ENCODE results near the gene C1orf167.

Gene C1orf167

DNA sequence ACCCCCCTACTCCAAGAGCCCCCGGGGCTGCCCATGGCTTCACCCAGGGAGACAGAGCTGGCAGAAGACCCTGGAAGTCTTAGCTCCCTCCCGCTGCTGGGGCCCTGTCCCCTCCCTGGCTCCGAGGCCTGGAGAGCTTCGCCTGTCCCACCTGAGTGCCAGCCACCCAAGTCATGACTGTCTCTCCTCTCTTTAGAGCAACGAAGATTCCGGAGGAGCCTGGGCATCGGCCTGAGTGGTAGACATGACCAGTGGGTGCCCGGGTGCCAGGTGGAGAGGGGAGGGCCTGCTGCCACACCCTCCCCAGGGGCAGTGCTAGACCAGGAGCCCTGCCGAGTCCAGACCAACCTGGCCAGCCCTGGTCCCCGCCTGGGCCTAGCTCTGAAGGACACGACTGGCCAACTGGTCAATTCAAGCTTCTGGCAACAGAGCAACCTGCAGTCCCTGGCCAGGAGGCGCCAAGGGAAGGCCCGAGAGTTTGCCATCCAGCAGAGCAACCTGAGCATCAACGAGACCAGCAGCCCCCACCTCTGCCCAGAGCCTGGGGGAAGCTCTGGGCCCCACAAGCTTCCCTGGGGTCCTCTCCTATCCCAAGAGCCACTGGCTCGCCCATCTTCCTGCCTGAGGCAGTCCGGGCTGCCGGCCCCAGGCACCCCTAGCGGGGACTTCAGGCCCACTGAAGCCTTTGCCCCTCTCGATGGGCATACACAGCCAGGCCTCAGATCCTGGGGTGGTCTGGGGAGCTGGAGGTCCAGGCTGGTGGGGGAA is 3.9 kb downstream of the C1orf167 start:
- no peak for TF ChIP-seq FOXM1 (IDR thresholded peaks at IDR 0.05; ENCODE audit: borderline replicate concordance, low read depth)
- TF ChIP-seq EP300 (IDR thresholded peaks at IDR 0.05; ENCODE audit: borderline replicate concordance), result no peak
- no peak for TF ChIP-seq CEBPB (IDR thresholded peaks at IDR 0.05)
- TF ChIP-seq, protein P1, sequence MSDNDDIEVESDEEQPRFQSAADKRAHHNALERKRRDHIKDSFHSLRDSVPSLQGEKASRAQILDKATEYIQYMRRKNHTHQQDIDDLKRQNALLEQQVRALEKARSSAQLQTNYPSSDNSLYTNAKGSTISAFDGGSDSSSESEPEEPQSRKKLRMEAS (IDR thresholded peaks at IDR 0.05), result no peak
- no peak for TF ChIP-seq TCF12 (IDR thresholded peaks at IDR 0.05; ENCODE audit: low read depth)
- no peak for TF ChIP-seq USF1 (IDR thresholded peaks at IDR 0.05)
- no peak for TF ChIP-seq TEAD4 (IDR thresholded peaks at IDR 0.05)
- no peak for TF ChIP-seq TAF1 (IDR thresholded peaks at IDR 0.05; ENCODE audit: low read depth)
- no peak for TF ChIP-seq EGR1 (IDR thresholded peaks at IDR 0.05)
- no peak for TF ChIP-seq NFIC (IDR thresholded peaks at IDR 0.05)
- no peak for TF ChIP-seq ZBTB7A (IDR thresholded peaks at IDR 0.05; ENCODE audit: low read depth)
- no peak for TF ChIP-seq REST (IDR thresholded peaks at IDR 0.05; ENCODE audit: low read depth)
- no peak for TF ChIP-seq CREB1 (IDR thresholded peaks at IDR 0.05; ENCODE audit: low read depth)
- no peak for TF ChIP-seq YY1 (IDR thresholded peaks at IDR 0.05; ENCODE audit: low read depth)

DNA sequence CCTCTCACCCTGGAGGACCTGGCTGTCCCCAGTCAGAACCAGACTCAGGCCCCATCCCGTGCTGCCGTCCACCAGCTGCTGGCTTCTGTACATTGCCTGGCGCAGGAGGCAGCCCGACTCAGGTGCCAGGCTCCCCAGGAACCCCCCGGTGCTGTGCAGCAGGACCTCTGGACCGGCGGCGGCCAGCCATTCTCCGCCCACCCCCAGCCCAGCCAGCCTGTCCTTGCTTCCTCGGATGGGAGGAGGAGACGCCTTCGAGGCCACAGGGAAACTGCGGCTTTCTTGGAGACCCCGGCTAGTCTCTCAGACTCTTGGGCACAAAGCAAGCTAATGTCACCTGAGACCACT is 4.4 kb downstream of the C1orf167 start:
- TF ChIP-seq EP300 (IDR thresholded peaks at IDR 0.05; ENCODE audit: borderline replicate concordance) (no peak), CREB1 (IDR thresholded peaks at IDR 0.05; ENCODE audit: low read depth) (no peak), TEAD4 (IDR thresholded peaks at IDR 0.05) (no peak), REST (IDR thresholded peaks at IDR 0.05; ENCODE audit: low read depth) (no peak), ZBTB7A (IDR thresholded peaks at IDR 0.05; ENCODE audit: low read depth) (no peak), RAD21 (IDR thresholded peaks at IDR 0.05; ENCODE audit: low read depth) (no peak), TCF12 (IDR thresholded peaks at IDR 0.05; ENCODE audit: low read depth) (no peak), TAF1 (IDR thresholded peaks at IDR 0.05; ENCODE audit: low read depth) (no peak), CEBPB (IDR thresholded peaks at IDR 0.05) (no peak), EGR1 (IDR thresholded peaks at IDR 0.05) (no peak), USF1 (IDR thresholded peaks at IDR 0.05) (no peak), NFIC (IDR thresholded peaks at IDR 0.05) (no peak)
- TF ChIP-seq, protein P1 (IDR thresholded peaks at IDR 0.05), result no peak

DNA sequence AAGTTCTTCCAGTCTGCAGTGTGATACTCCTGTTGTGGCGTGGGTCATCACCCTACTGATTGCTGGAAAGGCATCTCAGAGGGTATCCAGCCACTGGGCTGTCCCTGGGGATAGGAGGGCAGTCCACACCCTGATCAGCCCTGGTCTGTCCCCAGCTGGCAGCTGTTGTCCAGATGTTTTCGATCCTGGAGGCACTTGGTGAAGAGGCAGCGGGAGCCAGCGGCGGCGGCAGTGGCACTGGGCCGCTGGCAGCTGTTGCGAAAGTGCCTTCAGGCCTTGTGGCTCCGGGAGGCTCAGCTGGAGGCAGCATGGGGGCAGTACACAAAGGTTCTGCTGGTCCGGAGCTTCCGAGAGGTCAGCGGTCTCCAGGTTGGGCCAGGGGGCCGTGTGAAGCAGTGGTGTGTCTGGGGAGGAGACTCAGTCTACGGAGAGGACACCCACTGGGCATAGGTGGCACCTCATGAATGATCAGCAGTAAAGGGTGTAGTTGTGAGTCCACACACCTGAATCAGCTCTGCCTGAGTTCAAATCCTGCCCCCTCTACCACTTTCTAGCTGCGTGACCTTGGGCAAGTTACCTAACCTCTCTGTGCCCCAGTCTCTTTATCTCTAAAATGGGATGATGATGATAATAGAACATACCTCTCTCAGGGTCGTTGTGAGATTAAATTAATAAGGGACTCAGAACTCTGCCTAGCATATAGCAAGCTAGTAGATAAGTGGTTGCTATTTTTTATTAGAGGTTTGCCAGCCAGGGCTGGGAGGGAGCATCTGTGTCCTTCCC is 6.1 kb downstream of the C1orf167 start:
- TF ChIP-seq TCF12 (IDR thresholded peaks at IDR 0.05; ENCODE audit: low read depth), result no peak
- no peak for TF ChIP-seq YY1 (IDR thresholded peaks at IDR 0.05; ENCODE audit: low read depth)
- no peak for TF ChIP-seq CREB1 (IDR thresholded peaks at IDR 0.05; ENCODE audit: low read depth)
- no peak for TF ChIP-seq REST (IDR thresholded peaks at IDR 0.05; ENCODE audit: low read depth)
- TF ChIP-seq CEBPB (IDR thresholded peaks at IDR 0.05), result no peak
- TF ChIP-seq EP300 (IDR thresholded peaks at IDR 0.05; ENCODE audit: borderline replicate concordance), result no peak
- TF ChIP-seq USF1 (IDR thresholded peaks at IDR 0.05), result no peak
- TF ChIP-seq RAD21 (IDR thresholded peaks at IDR 0.05; ENCODE audit: low read depth), result no peak

Data from Ishikawa (cell line).